HUES6 (cell line): ENCODE data around the gene FUT4.
A peak's percentile ranks its signal among the peaks of the same experiment; 100 is the strongest.

Experiments used
- H3K27ac ChIP-seq: 2 replicates; pipeline ENCODE4 v1.7.0; 2013; ENCODE audit warnings: low read depth, mild to moderate bottlenecking, low read length, inconsistent platforms
- H3K27me3 ChIP-seq: 2 replicates; pipeline ENCODE4 v1.6.1; 2013; ENCODE audit warnings: low read length; ENCODE audit not compliant: control insufficient read depth, insufficient read depth
- H3K36me3 ChIP-seq: 2 replicates; pipeline ENCODE4 v1.6.1; 2013; ENCODE audit warnings: low read length; ENCODE audit not compliant: control insufficient read depth, insufficient read depth
- H3K4me1 ChIP-seq: 2 replicates; pipeline ENCODE4 v1.6.1; 2013; ENCODE audit warnings: low read length; ENCODE audit not compliant: control insufficient read depth, insufficient read depth
- H3K4me3 ChIP-seq: 2 replicates; pipeline ENCODE4 v1.5.1; 2013; ENCODE audit warnings: low read depth, low read length
- H3K9ac ChIP-seq: one replicate; pipeline ENCODE4 v1.6.1; 2013; ENCODE audit warnings: mild to moderate bottlenecking, low read length
- H3K9me3 ChIP-seq: 2 replicates; pipeline ENCODE4 v1.6.1; 2013; ENCODE audit warnings: low read depth, low read length; ENCODE audit not compliant: control insufficient read depth, insufficient read depth

The FUT4 gene

GRCh38 chr11:94533696-94534630, 9.8 kb upstream of the FUT4 start:
- no peak overlapping the region for H3K4me3 ChIP-seq
- no peak overlapping the region for H3K9ac ChIP-seq
- H3K27ac ChIP-seq = no peak overlapping the region

GRCh38 chr11:94536386-94536785, 7.3 kb upstream of the FUT4 start:
- Histone ChIP-seq H3K27ac (no peak overlapping the region), H3K4me1 (no peaks in the 10 kb centered on the region), H3K9ac (no peak overlapping the region), H3K9me3 (no peaks in the 10 kb centered on the region), H3K4me3 (no peak overlapping the region), H3K27me3 (no peaks in the 10 kb centered on the region), H3K36me3 (no peaks in the 10 kb centered on the region)

More at GRCh38 chr11:94533696-94534630, 9.8 kb upstream of the FUT4 start:
- Histone ChIP-seq H3K9me3 (no peaks in the 10 kb centered on the region), H3K36me3 (no peaks in the 10 kb centered on the region), H3K4me1 (no peaks in the 10 kb centered on the region), H3K27me3 (no peaks in the 10 kb centered on the region)

- Histone ChIP-seq H3K36me3 (no peaks in the 10 kb centered on the region), H3K4me1 (no peaks in the 10 kb centered on the region; the same call in 1 of the 2 replicates), H3K27ac (no peak overlapping the region)
Measured at GRCh38 chr11:94537031-94537600, 6.6 kb upstream of the FUT4 start.

GRCh38 chr11:94539420-94539819, 4.3 kb upstream of the FUT4 start:
- H3K4me1 ChIP-seq = no peaks in the 10 kb centered on the region; the same call in 1 of the 2 replicates
- H3K4me3 ChIP-seq = no peak overlapping the region
- H3K9me3 ChIP-seq = no peaks in the 10 kb centered on the region
- H3K9ac ChIP-seq = no peak overlapping the region
- peaks cover 4% of the 10 kb centered on the region for H3K27me3 ChIP-seq
- no peak overlapping the region for H3K27ac ChIP-seq
- no peaks in the 10 kb centered on the region for H3K36me3 ChIP-seq

More at GRCh38 chr11:94537031-94537600, 6.6 kb upstream of the FUT4 start:
- Histone ChIP-seq H3K9ac (no peak overlapping the region), H3K4me3 (no peak overlapping the region), H3K27me3 (no peaks in the 10 kb centered on the region), H3K9me3 (no peaks in the 10 kb centered on the region)

GRCh38 chr11:94544646-94545263, 1.0 kb downstream of the FUT4 start:
- peak overlapping the region; percentile 90 for H3K9ac ChIP-seq

GRCh38 chr11:94545264-94546161, 1.8 kb downstream of the FUT4 start:
- Histone ChIP-seq H3K9ac (peak overlapping the region; percentile 90), H3K27me3 (peaks cover 31% of the 10 kb centered on the region), H3K36me3 (no peaks in the 10 kb centered on the region), H3K27ac (no peak overlapping the region), H3K4me3 (peak overlapping the region; percentile 77), H3K4me1 (peaks cover 11% of the 10 kb centered on the region), H3K9me3 (no peaks in the 10 kb centered on the region)

More at GRCh38 chr11:94544646-94545263, 1.0 kb downstream of the FUT4 start:
- peak overlapping the region; percentile 77 for H3K4me3 ChIP-seq
- H3K27ac ChIP-seq = no peak overlapping the region
- no peaks in the 10 kb centered on the region for H3K36me3 ChIP-seq
- H3K27me3 ChIP-seq = peaks cover 31% of the 10 kb centered on the region
- no peaks in the 10 kb centered on the region for H3K9me3 ChIP-seq
- peaks cover 11% of the 10 kb centered on the region for H3K4me1 ChIP-seq

GRCh38 chr11:94546162-94546470, 2.4 kb downstream of the FUT4 start:
- peaks cover 31% of the 10 kb centered on the region for H3K27me3 ChIP-seq
- peaks cover 11% of the 10 kb centered on the region for H3K4me1 ChIP-seq
- no peaks in the 10 kb centered on the region for H3K36me3 ChIP-seq
- H3K9ac ChIP-seq = no peak overlapping the region
- H3K27ac ChIP-seq = no peak overlapping the region
- H3K4me3 ChIP-seq = peak overlapping the region; percentile 77
- H3K9me3 ChIP-seq = no peaks in the 10 kb centered on the region

GRCh38 chr11:94546886-94547285, 3.2 kb downstream of the FUT4 start:
- H3K4me3 ChIP-seq = peak overlapping the region; percentile 77; the same call in 1 of the 2 replicates
- no peak overlapping the region for H3K27ac ChIP-seq
- peaks cover 31% of the 10 kb centered on the region for H3K27me3 ChIP-seq
- H3K4me1 ChIP-seq = peaks cover 11% of the 10 kb centered on the region
- no peaks in the 10 kb centered on the region for H3K36me3 ChIP-seq
- H3K9me3 ChIP-seq = no peaks in the 10 kb centered on the region
- H3K9ac ChIP-seq = no peak overlapping the region

- Histone ChIP-seq H3K9ac (no peak overlapping the region), H3K27ac (no peak overlapping the region), H3K4me3 (no peak overlapping the region), H3K27me3 (peaks cover 26% of the 10 kb centered on the region), H3K4me1 (peaks cover 11% of the 10 kb centered on the region), H3K36me3 (no peaks in the 10 kb centered on the region), H3K9me3 (no peaks in the 10 kb centered on the region)
Measured at GRCh38 chr11:94549146-94549545, 5.4 kb downstream of the FUT4 start.

- Histone ChIP-seq H3K27ac (no peak overlapping the region), H3K9me3 (no peaks in the 10 kb centered on the region), H3K4me1 (peaks cover 11% of the 10 kb centered on the region), H3K9ac (no peak overlapping the region), H3K36me3 (no peaks in the 10 kb centered on the region), H3K4me3 (no peak overlapping the region), H3K27me3 (peaks cover 15% of the 10 kb centered on the region)
Measured at GRCh38 chr11:94550513-94550912, 6.8 kb downstream of the FUT4 start.
